GM12878 (cell line): ENCODE measurements around the gene CDH4. TPM values are rescaled to one million over a fixed set of nuclear protein-coding genes. Genes with fewer than 3 reads are reported as not detected.

Experiments used
- ATAC-seq: fragments of 200-7000 bp; cut with Tn5 transposase; 3 replicates; pipeline ENCODE4 v1.9.1; 2020; ENCODE audit warnings: mild to moderate bottlenecking, moderate library complexity
- BruUV-seq: library from RNA; stranded (reverse); fragments of 400-500 nt; replicated peaks from 2 replicates; lab custom pipeline; 2021; lab: Mats Ljungman, UMichigan
- CTCF ChIA-PET: fragments of 300-600 bp; sonication (Branson Sonifier 250); formaldehyde crosslinking; extraction: SDS; loops from one replicate; lab custom pipeline; 2021; ENCODE audit warnings: inconsistent platforms; lab: Yijun Ruan, JAX
- POLR2A ChIA-PET: fragments of 350-600 bp; formaldehyde crosslinking; extraction: SDS; loops from one replicate; lab custom pipeline; 2021; ENCODE audit warnings: inconsistent platforms; lab: Charles Lee
- RAD21 ChIA-PET: fragments of 300-600 bp; sonication (Branson Sonifier 250); formaldehyde crosslinking; loops from one replicate; lab custom pipeline; 2023; ENCODE audit warnings: antibody characterized with exemption; ENCODE audit not compliant: unreplicated experiment; lab: Charles Lee
- SMC1A ChIA-PET: fragments of 300-600 bp; sonication (Branson Sonifier 250); formaldehyde crosslinking; loops from one replicate; lab custom pipeline; 2023; ENCODE audit not compliant: unreplicated experiment, uncharacterized antibody; lab: Charles Lee
- DNase-seq: peaks from one replicate; pipeline ENCODE4 v3.0.0-alpha.2; 2011; ENCODE audit warnings: low read depth, low spot score
- FAIRE-seq: peaks from 3 replicates; lab custom pipeline; 2011; peaks lifted over from hg19 to GRCh38; lab: Jason Lieb, UNC
- H2AFZ ChIP-seq: 2 replicates; pipeline ENCODE4 v1.6.0; 2011; ENCODE audit warnings: low read depth, low read length, control low read depth; ENCODE audit not compliant: control insufficient read depth
- H3K27ac ChIP-seq: 2 replicates; pipeline ENCODE4 v1.5.1; 2011; ENCODE audit warnings: control low read depth; ENCODE audit not compliant: control insufficient read depth, insufficient read depth
- H3K27me3 ChIP-seq, 2 experiments: replicated peaks in 1 of 2; 2 replicates each; pipeline versions ENCODE4 v1.6.0 to v1.6.1; 2011; ENCODE audit warnings: low read length in 1 of 2; ENCODE audit not compliant: control insufficient read depth in 2 of 2, insufficient read depth in 2 of 2
- H3K36me3 ChIP-seq, 2 experiments: 2 replicates each; pipeline ENCODE4 v1.5.1; 2011; ENCODE audit warnings: low read length in 1 of 2; ENCODE audit not compliant: control insufficient read depth in 2 of 2, insufficient read depth in 2 of 2
- H3K4me1 ChIP-seq: 2 replicates; pipeline ENCODE4 v1.6.1; 2011; ENCODE audit warnings: mild to moderate bottlenecking, low read length, moderate library complexity, mixed read lengths; ENCODE audit not compliant: control insufficient read depth, insufficient read depth
- H3K4me2 ChIP-seq: 2 replicates; pipeline ENCODE4 v1.6.0; 2011; ENCODE audit warnings: control low read depth; ENCODE audit not compliant: control insufficient read depth, insufficient read depth
- H3K4me3 ChIP-seq: fragments of 200-600 bp; sonication (generic); 2 replicates; pipeline ENCODE4 v1.5.1; 2016
- H3K79me2 ChIP-seq: 2 replicates; pipeline ENCODE4 v1.6.0; 2011; ENCODE audit warnings: low read length; ENCODE audit not compliant: control insufficient read depth, insufficient read depth
- H3K9ac ChIP-seq: 2 replicates; pipeline ENCODE4 v1.8.0; 2011; ENCODE audit warnings: low read length, control low read depth, mixed read lengths; ENCODE audit not compliant: control insufficient read depth, insufficient read depth
- H3K9me3 ChIP-seq: replicated peaks from 3 replicates; pipeline ENCODE4 v1.5.1; 2011; ENCODE audit warnings: mild to moderate bottlenecking, low read length; ENCODE audit not compliant: control insufficient read depth, insufficient read depth
- H4K20me1 ChIP-seq: 2 replicates; pipeline ENCODE4 v1.6.0; 2011; ENCODE audit not compliant: control insufficient read depth, insufficient read depth
- MEF2B ChIP-seq: fragments of 450-650 bp; IDR thresholded peaks from 2 replicates; pipeline ENCODE4 v1.6.1; 2018; ENCODE audit warnings: mild to moderate bottlenecking, moderate library complexity; ENCODE audit not compliant: partially characterized antibody, poor library complexity, severe bottlenecking
- POLR2AphosphoS2 ChIP-seq: IDR thresholded peaks from 2 replicates; pipeline ENCODE4 v1.6.1; 2011; ENCODE audit warnings: low read depth, mild to moderate bottlenecking, low read length, improper control_type of control experiment, moderate library complexity
- REST ChIP-seq: IDR thresholded peaks from 2 replicates; pipeline ENCODE4 v1.6.1; 2012; ENCODE audit warnings: mild to moderate bottlenecking, low read depth, low read length
- TCF12 ChIP-seq: IDR thresholded peaks from 2 replicates; pipeline ENCODE4 v1.6.1; 2011; ENCODE audit warnings: low read depth, mild to moderate bottlenecking, low read length
- WGBS: methylation state at CpG from one replicate; pipeline ENCODE4 v1.1.6; 2016; ENCODE audit warnings: low lambda C conversion rate; ENCODE audit not compliant: insufficient replicate concordance, insufficient coverage; ENCODE audit errors: missing lambda C conversion rate; 5-methylcytosine and 5-hydroxymethylcytosine counted together
- in situ Hi-C: fragments of 300-500 bp; cut with MboI; formaldehyde crosslinking; loops from 9 replicates; pipeline ENCODE4 v1.14.3; 2018; ENCODE audit warnings: mixed read lengths
- intact Hi-C: fragments of 100-400 bp; cut with micrococcal nuclease; formaldehyde crosslinking; loops from one replicate; pipeline ENCODE4 v1.14.2; 2022; ENCODE audit not compliant: unreplicated experiment
- polyA plus RNA-seq, 11 experiments: library from polyadenylated mRNA; depleted of rRNA in 4 of 11; unstranded in 6 of 11; stranded (reverse) in 5 of 11; fragments of >200 nt; fragmentation: Nextera tagmentation in 4 of 11; fragmentation: Illumina TruSeq in 1 of 11; extraction: Ambion mirVana in 4 of 11; extraction: Trizol in 1 of 11; gene quantifications; 1 replicate in 1 of 11; 2 replicates in 10 of 11; pipeline versions ENCODE4 v1.2.1 to v1.2.3, GENCODE V29; 2011 to 2016; ENCODE audit warnings: inconsistent platforms in 2 of 11, missing spikeins in 2 of 11, low read depth in 1 of 11
- total RNA-seq, 4 experiments: library from RNA; depleted of rRNA in 3 of 4; stranded (reverse); fragments of >200 nt in 3 of 4; fragmentation: Illumina TruSeq in 1 of 4; extraction: Trizol in 1 of 4; gene quantifications; 2 replicates each; pipeline versions ENCODE4 v1.2.1 to v1.2.3, GENCODE V29; 2013 to 2021

CDH4 gene
- total and polyA plus RNA-seq, 10 of the 15 experiments (the other 5 are each of a cell fraction or from before 2014, with no cell fraction given) = not detected

DNA sequence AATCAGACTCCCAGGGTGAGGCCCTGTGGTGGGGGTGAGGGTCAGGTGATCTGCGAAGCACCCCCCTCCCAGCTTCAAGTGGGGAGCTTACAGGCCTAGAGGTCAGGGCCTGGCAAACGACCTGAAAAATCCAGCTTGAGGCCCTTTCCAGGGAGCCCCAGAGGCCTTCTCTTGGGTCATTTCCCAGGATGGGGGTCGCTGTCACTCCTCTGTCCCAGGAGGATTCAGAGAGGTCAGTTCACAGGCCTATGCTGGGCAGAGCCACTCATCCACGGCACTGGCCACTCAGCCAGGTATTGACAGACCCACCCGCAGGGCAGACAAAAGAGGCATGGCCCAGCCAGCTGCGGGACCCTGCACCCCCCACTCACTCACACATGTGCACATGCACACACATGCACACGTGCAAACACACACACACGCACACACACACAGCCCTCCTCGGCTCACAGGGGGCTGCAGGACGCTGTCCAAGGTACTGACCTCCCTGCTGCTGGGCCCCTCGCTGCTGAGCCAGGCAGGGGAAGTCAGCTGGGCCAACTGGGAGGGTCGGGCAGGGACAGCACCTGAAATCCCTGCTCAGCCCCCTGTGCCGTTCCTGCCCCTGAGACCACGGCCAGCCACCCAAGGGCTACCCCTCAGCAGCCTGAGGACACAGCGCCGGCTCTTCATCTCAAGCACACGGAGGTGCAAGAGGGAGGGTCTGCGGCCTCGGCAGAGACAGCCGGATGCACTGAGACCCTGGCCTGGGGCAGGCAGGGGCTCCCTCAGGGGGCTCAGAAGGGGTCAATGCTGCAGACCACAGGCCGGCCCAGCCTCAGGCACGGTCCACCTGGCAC, 699.9 kb downstream of the CDH4 start:
- WGBS = 38% methylated on average over 22 of the region's 22 CpGs
- ATAC-seq (no peak), DNase-seq (no peak), FAIRE-seq (no peak)
- no TSS peak for BruUV-seq
- ChIA-PET RAD21 (no interaction called here), CTCF (no interaction called here), POLR2A (no interaction called here), SMC1A (no interaction called here)
- no peaks in the 10 kb centered on the region for H4K20me1 ChIP-seq
- no peaks in the 10 kb centered on the region for H3K4me1 ChIP-seq
- H3K9me3 ChIP-seq = no peaks in the 10 kb centered on the region
- H3K79me2 ChIP-seq = no peaks in the 10 kb centered on the region
- H3K27ac ChIP-seq = no peak overlapping the region
- no peaks in the 10 kb centered on the region for H3K36me3 ChIP-seq
- no peak overlapping the region for H3K9ac ChIP-seq
- in situ Hi-C loops (no loop called here), intact Hi-C loops (no loop called here)
- no peak overlapping the region for H3K4me3 ChIP-seq
- no peaks in the 10 kb centered on the region for H3K27me3 ChIP-seq
- H3K4me2 ChIP-seq = no peak overlapping the region
- no peak overlapping the region for H2AFZ ChIP-seq
- no peak for TF ChIP-seq TCF12
- TF ChIP-seq POLR2AphosphoS2 = no peak
- peak; percentile 83; the same call in 1 of the 2 replicates for TF ChIP-seq REST
- no peak for TF ChIP-seq MEF2B
